H4 (cell line): Measurements from ENCODE around the gene KIAA1671. TPM values are rescaled to one million over a fixed set of nuclear protein-coding genes. Genes with fewer than 3 reads are reported as not detected.
"Not testable (repeated sequence)": the region's sequence is repeated elsewhere in the genome, so short reads cannot be mapped to it uniquely, and the experiment has no call there.

Source experiments
- DNase-seq: peaks from one replicate; pipeline ENCODE4 v3.0.0-alpha.2; 2015; ENCODE audit warnings: low spot score
- total RNA-seq: library from RNA; depleted of rRNA; stranded (reverse); fragments of >200 nt; shearing (Covaris generic); gene quantifications from 2 replicates; pipeline ENCODE4 v1.2.3, GENCODE V29; 2014; rRNA removed

KIAA1671 gene
- total RNA-seq, 1 experiment from 2014 or later = 3.2 TPM

DNA sequence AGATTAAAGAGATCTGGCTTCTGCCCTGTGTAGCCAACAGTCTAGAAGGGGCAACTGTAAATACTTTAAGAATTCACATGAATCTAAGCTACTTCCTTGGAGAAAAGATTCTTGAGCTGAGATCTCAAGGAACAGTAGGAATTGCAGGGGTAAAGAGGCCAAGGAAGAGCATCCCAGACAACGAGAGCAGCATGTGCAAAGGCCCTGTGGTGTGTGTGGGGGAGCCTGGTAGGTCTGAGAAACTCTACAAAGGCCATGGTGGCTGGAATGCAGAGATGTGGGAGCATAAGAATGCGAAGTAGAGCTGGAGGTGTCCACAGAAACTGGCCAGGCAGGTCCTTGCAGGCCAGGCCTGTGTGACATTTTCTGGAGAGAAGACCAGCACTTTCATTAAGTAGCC is 278.2 kb downstream of the KIAA1671 start:
- not testable (repeated sequence) for DNase-seq

DNA sequence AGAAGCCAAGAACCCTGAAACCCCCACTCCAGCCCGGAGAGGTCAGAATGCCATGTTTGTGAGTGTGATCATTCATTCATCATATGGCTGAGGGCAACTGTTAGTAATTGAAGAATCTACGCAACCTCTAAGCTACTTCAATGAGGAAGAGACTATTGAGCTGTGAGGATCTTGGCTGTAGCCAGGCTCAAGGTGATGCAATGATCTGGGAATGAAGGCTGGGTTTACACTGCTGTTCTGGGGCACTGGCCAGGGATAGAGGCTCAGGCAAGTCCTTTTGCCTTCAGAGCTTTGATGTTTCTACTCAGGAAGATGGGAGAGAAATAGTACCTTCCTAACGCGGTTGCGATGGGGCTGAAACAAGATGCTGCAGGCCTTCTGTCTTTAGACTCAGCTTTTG is 279.8 kb downstream of the KIAA1671 start:
- no peak for DNase-seq

DNA sequence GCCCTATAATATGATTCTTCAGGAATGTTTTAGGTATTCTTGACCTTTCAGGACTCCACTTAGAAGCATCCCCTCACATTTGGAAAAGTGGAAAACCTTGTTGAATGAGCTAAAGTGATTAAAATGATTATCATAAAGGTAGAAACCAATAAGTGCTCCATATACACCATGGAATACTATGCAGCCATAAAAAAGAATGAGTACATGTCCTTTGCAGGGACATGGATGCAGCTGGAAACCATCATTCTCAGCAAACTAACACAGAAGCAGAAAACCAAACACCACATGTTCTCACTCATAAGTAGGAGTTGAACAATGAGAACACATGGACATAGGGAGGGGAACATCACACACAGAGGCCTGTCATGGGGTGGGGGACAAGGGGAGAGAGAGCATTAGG is 281.2 kb downstream of the KIAA1671 start:
- DNase-seq = not testable (repeated sequence)

DNA sequence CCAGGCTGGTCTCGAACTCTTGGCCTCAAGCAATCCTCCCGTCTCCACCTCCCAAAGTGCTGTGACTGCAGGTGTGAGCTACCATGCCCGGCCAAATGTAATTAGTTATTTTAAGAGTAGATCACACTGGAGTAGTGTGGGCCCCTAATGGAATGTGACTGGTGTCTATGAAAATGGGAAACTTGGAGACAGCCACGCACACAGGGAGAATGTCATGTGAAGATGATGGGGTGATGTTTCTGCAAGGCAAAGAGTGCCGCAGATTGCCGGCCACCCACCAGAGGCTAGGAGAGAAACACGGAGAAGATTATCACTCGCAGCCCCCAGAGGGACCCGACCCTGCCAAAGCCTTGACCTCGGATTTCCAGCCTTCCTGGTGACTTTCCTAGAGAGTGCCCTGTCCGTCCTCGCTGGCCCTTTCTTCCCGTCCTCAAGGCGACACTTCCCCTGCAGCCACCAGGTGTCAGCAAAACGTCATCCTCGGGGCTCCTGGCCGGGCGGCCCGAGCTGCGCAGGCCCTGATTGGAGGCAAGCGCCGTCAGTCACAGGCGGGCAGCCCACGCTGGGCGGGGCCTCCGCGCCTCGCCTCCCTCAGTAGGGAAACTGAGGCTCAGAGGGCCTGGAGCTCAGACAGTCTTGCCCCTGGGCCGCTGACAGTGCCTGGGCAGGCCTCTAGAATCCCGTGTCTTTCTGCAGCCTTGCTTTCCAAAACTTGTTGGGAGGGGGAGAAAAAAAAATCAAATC is 283.2 kb downstream of the KIAA1671 start:
- peak; percentile 68 for DNase-seq

DNA sequence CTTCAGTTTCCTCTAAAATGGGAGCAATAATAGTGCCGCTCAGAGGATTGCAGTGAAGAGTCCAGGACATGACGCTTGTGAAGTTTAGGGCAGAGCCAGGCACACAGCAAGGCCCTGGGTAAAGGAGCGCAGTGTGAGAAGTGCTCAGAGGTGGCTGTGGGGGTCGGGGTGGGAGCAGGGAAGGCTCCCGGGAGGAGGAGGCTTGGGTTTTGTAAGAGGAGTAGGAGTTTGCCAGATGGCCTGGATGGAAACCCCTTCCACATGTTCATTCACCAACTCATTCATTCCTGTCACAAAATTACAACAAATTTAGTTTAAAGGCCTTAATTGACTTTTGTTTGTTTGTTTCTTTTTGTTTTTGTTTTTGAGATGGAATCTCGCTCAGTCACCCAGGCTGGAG is 283.9 kb downstream of the KIAA1671 start:
- DNase-seq = no peak

DNA sequence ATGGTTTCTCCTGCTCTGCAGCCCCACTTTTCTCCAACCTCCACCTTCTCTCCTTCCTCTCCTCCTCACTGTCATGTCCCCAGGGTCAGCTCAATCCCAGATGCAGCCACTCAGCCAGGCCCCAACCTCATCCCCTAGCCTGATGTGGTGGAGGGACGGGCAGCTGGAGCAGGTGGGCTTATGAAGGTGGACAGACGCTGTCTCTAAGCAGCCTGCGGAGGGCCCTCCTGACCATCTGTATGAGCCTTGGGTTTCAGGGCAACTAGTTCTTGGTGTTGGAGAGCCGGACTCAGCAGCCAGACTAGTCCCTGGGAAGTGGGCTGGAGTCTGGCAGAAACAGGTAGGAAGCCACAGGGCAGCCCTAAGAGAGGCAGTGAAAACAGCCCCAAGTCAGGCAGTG is 285.0 kb downstream of the KIAA1671 start:
- DNase-seq = no peak

DNA sequence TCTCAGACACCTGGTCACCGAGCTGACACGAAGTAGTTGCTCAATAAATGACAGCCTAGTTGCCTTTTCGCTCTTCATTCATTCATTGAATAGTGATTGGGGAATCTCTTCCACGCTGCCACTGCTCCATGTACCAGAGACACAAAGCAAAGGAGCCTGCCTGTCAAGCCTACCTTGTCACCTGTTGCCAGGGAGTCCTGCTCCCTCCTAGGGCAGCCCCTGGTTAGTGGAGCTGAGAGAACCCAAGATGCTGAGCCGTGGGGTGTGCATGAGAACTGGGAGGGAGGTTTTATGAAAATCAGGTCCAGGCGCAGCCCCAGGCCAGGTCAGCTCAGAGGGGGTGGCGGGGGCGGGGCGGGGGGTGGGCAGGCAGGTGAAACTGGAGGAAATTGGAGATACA is 285.5 kb downstream of the KIAA1671 start:
- DNase-seq = not testable (repeated sequence)

Other genes starting within 250 kb of the KIAA1671 start
- not detected in 2 replicates for gene PIWIL3, start 178.0 kb upstream of the KIAA1671 start, total RNA-seq
- 0.23 TPM in 1 of 2 replicates, not detected in the other for gene SGSM1, start 146.5 kb upstream of the KIAA1671 start, total RNA-seq
- not detected in 2 replicates for gene LHFPL7, start 6.0 kb upstream of the KIAA1671 start, total RNA-seq
- gene CRYBB3, start 247.1 kb downstream of the KIAA1671 start, total RNA-seq = not detected in 2 replicates